Cardiac fibroblast (primary cell): ENCODE measurements around the gene PTPN4.

Source experiments
- DNase-seq, 2 donors: peaks; one replicate each; pipeline versions ENCODE4 v3.0.0 to v3.0.0-alpha.2; 2010; ENCODE audit warnings: low read depth in 2 of 2
- H3K4me3 ChIP-seq, 2 donors: replicated peaks in 1 of 2; 1 replicate in 1 of 2; 2 replicates in 1 of 2; pipeline ENCODE4 v1.5.1; 2011; ENCODE audit warnings: low read depth in 2 of 2, low read length in 2 of 2, mild to moderate bottlenecking in 2 of 2, moderate library complexity in 1 of 2
- CTCF ChIP-seq: IDR thresholded peaks from one replicate; pipeline ENCODE4 v1.5.1; 2011; ENCODE audit warnings: low read depth, mild to moderate bottlenecking, low read length, inconsistent platforms

The PTPN4 gene

GRCh38 chr2:120012771-120013596 lies 253.3 kb downstream of the PTPN4 start, which contains the start of gene EPB41L5:
TSS of gene EPB41L5 (plus strand) at chr2:120013077. CDS start at chr2:120019085, 6,008 bp downstream.
- TF ChIP-seq CTCF = no peak
- peak within 1 kb of the TSS; percentile 62 to 80 for H3K4me3 ChIP-seq
- peak; percentile 93 to 96 for DNase-seq

GRCh38 chr2:120013597-120014223 lies 254.0 kb downstream of the PTPN4 start:
- DNase-seq = peak in 1 of 2 donors; percentile 15
- TF ChIP-seq CTCF = no peak

GRCh38 chr2:120014226-120014980 lies 254.7 kb downstream of the PTPN4 start:
- DNase-seq = no peak
- H3K4me3 ChIP-seq = no peak overlapping the region
- TF ChIP-seq CTCF = no peak

More at GRCh38 chr2:120013597-120014223, 254.0 kb downstream of the PTPN4 start:
- peak overlapping the region; percentile 62 to 80 for H3K4me3 ChIP-seq

GRCh38 chr2:120016800-120017199 lies 257.1 kb downstream of the PTPN4 start:
- no peak overlapping the region for H3K4me3 ChIP-seq
- TF ChIP-seq CTCF = no peak
- no peak for DNase-seq

GRCh38 chr2:120017201-120017600 lies 257.5 kb downstream of the PTPN4 start:
- no peak overlapping the region for H3K4me3 ChIP-seq
- TF ChIP-seq CTCF = no peak
- peak in 1 of 2 donors; percentile 21 for DNase-seq

GRCh38 chr2:120018549-120018948 lies 258.8 kb downstream of the PTPN4 start:
- H3K4me3 ChIP-seq = no peak overlapping the region
- no peak for DNase-seq

More at GRCh38 chr2:120018549-120018948, 258.8 kb downstream of the PTPN4 start:
- TF ChIP-seq CTCF = no peak
